GM06990 (cell line): ENCODE measurements around the gene PDE3B.

Experiments used
- DNase-seq: peaks from one replicate; pipeline ENCODE4 v3.0.0-alpha.2; 2011; ENCODE audit not compliant: insufficient read length; ENCODE audit errors: extremely low read depth
- H3K27me3 ChIP-seq: replicated peaks from 2 replicates; pipeline ENCODE4 v1.6.0; 2011; ENCODE audit warnings: low read length; ENCODE audit not compliant: control insufficient read depth, insufficient read depth
- H3K36me3 ChIP-seq: 2 replicates; pipeline ENCODE4 v1.5.1; 2011; ENCODE audit warnings: low read length; ENCODE audit not compliant: control insufficient read depth, insufficient read depth
- H3K4me3 ChIP-seq: replicated peaks from 2 replicates; pipeline ENCODE4 v1.5.1; 2011; ENCODE audit warnings: low read depth, mild to moderate bottlenecking, control low read depth, low read length
- TF ChIP-seq, protein P1 (sequence below): IDR thresholded peaks from 2 replicates; pipeline ENCODE4 v1.5.1; 2011; ENCODE audit warnings: low read length, control low read depth, mild to moderate bottlenecking, inconsistent platforms; ENCODE audit not compliant: insufficient read depth, poor library complexity, severe bottlenecking

PDE3B gene

DNA sequence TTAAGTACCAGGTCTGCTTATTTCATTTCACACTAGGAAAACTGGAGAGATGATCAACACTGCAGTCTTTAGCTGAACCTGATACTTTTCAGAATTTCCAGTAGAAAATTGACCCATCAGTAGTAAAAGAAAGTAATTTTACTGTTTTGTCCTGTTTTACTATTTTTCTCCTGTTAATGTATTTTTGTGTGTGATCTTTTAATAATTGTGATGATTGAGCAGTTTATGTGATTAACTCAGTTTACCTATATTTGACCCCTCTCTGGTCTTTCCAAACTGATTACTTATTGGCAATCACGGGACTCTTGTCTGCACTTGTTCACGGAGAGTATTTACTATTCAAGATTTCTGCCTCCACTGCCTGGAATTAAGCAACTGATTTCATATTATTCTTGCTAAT is 249.0 kb downstream of the PDE3B start:
- Histone ChIP-seq H3K4me3 (peak overlapping the region; percentile 70), H3K27me3 (no peaks in the 10 kb centered on the region), H3K36me3 (no peaks in the 10 kb centered on the region)
- TF ChIP-seq, protein P1, sequence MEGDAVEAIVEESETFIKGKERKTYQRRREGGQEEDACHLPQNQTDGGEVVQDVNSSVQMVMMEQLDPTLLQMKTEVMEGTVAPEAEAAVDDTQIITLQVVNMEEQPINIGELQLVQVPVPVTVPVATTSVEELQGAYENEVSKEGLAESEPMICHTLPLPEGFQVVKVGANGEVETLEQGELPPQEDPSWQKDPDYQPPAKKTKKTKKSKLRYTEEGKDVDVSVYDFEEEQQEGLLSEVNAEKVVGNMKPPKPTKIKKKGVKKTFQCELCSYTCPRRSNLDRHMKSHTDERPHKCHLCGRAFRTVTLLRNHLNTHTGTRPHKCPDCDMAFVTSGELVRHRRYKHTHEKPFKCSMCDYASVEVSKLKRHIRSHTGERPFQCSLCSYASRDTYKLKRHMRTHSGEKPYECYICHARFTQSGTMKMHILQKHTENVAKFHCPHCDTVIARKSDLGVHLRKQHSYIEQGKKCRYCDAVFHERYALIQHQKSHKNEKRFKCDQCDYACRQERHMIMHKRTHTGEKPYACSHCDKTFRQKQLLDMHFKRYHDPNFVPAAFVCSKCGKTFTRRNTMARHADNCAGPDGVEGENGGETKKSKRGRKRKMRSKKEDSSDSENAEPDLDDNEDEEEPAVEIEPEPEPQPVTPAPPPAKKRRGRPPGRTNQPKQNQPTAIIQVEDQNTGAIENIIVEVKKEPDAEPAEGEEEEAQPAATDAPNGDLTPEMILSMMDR: no peak
- DNase-seq: no peak

DNA sequence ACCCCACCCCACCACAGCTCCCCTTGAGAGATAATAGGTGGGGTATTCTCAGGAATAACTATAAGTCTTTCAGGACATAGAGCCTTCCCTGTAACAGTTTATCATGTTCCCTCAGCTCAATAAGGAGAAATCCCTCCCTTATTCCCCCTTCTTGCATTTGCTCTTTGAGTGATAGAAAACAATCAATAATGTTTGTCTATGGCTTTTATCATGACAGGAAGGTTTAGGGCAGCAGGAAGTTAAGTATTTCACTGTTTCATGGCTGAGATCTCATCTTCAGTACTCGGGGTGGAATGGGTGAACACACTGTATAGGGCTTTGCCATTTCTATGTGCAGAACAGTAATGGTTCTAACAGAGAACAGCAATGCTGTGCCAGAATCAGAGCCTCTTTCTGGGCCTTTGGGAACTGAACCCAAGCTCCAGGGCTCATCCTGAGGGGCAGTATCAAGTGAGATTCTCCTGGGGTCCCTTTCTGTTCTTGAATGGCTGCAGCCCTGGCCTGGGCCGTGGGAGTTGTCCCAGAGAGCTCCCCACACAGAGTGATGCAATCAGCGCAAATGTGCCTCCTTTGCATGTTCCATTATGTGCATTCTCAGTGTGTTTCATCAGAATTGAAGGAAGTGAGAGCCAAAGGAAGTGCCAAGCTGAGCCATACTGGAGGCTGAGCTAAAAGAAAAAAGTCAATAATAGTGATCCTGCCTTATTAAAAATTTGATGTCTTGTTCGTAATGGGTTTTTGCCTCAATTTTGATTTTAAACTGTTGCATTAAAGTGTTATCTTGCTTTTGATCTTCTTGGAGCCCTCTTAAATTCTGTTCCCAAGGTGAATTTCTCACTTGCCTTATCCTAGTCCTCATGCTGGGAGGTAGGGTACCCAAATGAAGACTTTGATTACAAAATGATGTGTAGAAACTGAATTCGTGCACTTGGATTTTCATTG is 251.3 kb downstream of the PDE3B start:
- DNase-seq: peak; percentile 9
- H3K4me3 ChIP-seq: no peak overlapping the region
- TF ChIP-seq, protein P1: no peak
- H3K27me3 ChIP-seq: no peaks in the 10 kb centered on the region
- no peaks in the 10 kb centered on the region for H3K36me3 ChIP-seq

DNA sequence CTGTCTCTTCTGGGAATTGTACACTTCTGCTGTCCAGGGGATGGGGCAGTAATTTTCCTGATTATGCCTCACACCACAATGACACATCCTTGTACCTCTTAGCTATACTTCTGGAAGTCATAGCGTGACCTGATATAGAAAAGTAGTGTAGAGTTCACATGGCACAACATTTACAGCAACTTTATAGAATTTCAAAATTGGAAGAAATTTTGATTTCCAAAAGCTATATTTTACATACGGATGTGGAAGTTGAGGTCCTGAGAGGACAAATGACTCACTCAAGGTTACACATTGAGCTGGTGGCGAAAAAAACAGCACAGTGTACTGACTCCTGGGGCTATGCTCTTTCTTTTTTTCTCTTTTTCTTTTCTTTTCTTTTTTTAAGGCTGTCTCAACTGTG is 254.8 kb downstream of the PDE3B start:
- H3K4me3 ChIP-seq: no peak overlapping the region
- H3K36me3 ChIP-seq: no peaks in the 10 kb centered on the region
- H3K27me3 ChIP-seq: no peaks in the 10 kb centered on the region
- no peak for DNase-seq
- TF ChIP-seq, protein P1: no peak

DNA sequence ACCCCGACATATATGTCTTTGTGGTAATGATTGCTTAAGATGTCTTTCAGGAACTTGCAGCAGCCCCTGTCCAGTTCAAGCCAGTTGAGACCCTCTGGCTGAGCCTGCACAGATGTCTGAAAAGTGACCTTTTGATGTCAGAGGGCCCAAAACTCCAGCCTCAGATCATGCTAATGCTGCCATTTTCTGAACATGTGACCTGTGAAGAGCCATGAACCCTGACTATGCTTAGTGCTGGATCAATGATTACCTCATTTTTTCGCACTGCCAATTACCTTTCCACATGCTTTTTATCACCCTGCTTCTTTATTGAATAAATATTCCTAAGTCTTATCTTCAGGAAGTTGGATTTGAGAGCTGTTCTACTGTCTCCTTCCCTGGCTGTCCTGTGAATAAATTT is 255.3 kb downstream of the PDE3B start:
- TF ChIP-seq, protein P1: no peak
- no peak overlapping the region for H3K4me3 ChIP-seq
- H3K36me3 ChIP-seq: no peaks in the 10 kb centered on the region
- H3K27me3 ChIP-seq: no peaks in the 10 kb centered on the region
- no peak for DNase-seq

DNA sequence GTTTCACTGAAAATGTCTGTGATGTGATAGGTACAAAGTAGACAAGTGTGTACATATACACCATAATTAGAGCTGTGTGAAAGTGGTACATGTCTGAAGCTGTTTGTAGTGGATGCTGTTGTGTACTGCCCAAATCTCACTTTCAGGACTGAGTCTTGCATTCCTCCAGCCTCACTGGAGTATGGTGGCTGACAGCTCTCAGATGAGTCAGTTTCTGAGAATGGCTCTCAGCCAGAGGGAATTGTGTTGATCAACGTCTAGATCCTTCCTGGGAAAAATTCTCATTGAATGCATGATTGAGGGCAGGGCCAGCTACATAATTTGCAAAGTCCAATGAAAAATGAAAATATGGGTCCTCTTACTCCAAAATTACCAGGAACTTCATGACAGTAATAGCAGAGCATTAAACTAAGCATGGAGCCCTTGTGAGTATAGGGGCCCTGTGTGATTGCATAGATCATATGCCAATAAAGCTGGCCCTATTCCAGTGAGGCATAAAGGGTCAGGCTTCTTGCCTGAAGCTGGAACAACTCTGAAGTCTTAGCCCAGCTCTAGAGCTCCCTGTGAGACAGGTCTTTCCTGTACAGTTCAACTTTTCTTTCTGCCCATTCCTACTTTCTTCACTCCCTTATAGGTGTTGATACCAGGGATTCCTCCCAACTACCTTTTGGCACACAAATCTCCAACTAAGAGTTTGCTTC is 259.2 kb downstream of the PDE3B start:
- TF ChIP-seq, protein P1: no peak
- Histone ChIP-seq H3K27me3 (no peaks in the 10 kb centered on the region), H3K4me3 (no peak overlapping the region), H3K36me3 (no peaks in the 10 kb centered on the region)
- DNase-seq: no peak
